ENCODE results near the gene TRAPPC12. TPM values are rescaled to one million over a fixed set of nuclear protein-coding genes. Genes with fewer than 3 reads are reported as not detected.

The TRAPPC12 gene
- polyA plus RNA-seq, 1 donor (not counting 4 experiments of a cell fraction or from before 2014, with no cell fraction given) = 44.2 TPM

- Histone ChIP-seq H3K36me3 (ENCODE audit: control insufficient read depth in 2 of 2, extremely low read depth in 1 of 2, insufficient read depth in 2 of 2, low read length in 2 of 2) (peaks cover 13 to 14% of the 10 kb centered on the region in 2 experiments), H3K4me2 (ENCODE audit: control insufficient read depth, extremely low read depth, insufficient read depth, low read depth, low read length) (no peak overlapping the region), H3K4me3 (ENCODE audit: control insufficient read depth in 2 of 3, extremely low read depth in 1 of 3, insufficient read depth in 2 of 3, low read depth in 1 of 3, low read length in 3 of 3) (no peak overlapping the region), H3K9ac (ENCODE audit: control insufficient read depth, extremely low read depth, insufficient read depth, low read length) (no peak overlapping the region), H3K9me3 (ENCODE audit: control insufficient read depth, low read depth, low read length) (no peaks in the 10 kb centered on the region), H3K9me1 (ENCODE audit: control insufficient read depth, extremely low read depth, insufficient read depth, low read length) (no peaks in the 10 kb centered on the region), H4K20me1 (ENCODE audit: control insufficient read depth, extremely low read depth, insufficient read depth, low read length) (no peaks in the 10 kb centered on the region), H2AFZ (ENCODE audit: control insufficient read depth, low read length) (no peak overlapping the region), H3K27ac (ENCODE audit: control insufficient read depth, insufficient read depth, low read length) (no peak overlapping the region), H3K4me1 (ENCODE audit: control insufficient read depth, extremely low read depth, insufficient read depth, low read length) (no peaks in the 10 kb centered on the region), H3K27me3 (ENCODE audit: control insufficient read depth, extremely low read depth, insufficient read depth, low read length) (no peaks in the 10 kb centered on the region), H3K79me2 (ENCODE audit: control insufficient read depth, insufficient read depth, low read length) (no peaks in the 10 kb centered on the region)
- dilution Hi-C loops (cut with MboI; ENCODE audit: extremely low pct_ligation_motif_present, low sequenced_read_pairs) = no loop called here
- no peak for FAIRE-seq
- no peak for DNase-seq (ENCODE audit: low read depth, low spot score)
- no peak for TF ChIP-seq CTCF (optimal IDR thresholded peaks at IDR 0.05 in 1 of 3, IDR thresholded peaks at IDR 0.05 in 1 of 3, conservative IDR thresholded peaks at IDR 0.05 in 1 of 3; ENCODE audit: extremely low read depth in 1 of 3, insufficient read depth in 2 of 3, low read length in 3 of 3)
- TF ChIP-seq EZH2 (IDR thresholded peaks at IDR 0.05; ENCODE audit: low read length) = no peak
Observed at GRCh38 chr2:3454802-3455201, 75.3 kb downstream of the TRAPPC12 start.

- dilution Hi-C loops (cut with MboI; ENCODE audit: extremely low pct_ligation_motif_present, low sequenced_read_pairs) = no loop called here
- Histone ChIP-seq H3K27me3 (ENCODE audit: control insufficient read depth, extremely low read depth, insufficient read depth, low read length) (no peaks in the 10 kb centered on the region), H3K79me2 (ENCODE audit: control insufficient read depth, insufficient read depth, low read length) (no peaks in the 10 kb centered on the region), H3K4me1 (ENCODE audit: control insufficient read depth, extremely low read depth, insufficient read depth, low read length) (no peaks in the 10 kb centered on the region), H3K27ac (ENCODE audit: control insufficient read depth, insufficient read depth, low read length) (no peak overlapping the region), H3K9me3 (ENCODE audit: control insufficient read depth, low read depth, low read length) (no peaks in the 10 kb centered on the region), H3K36me3 (ENCODE audit: control insufficient read depth in 2 of 2, extremely low read depth in 1 of 2, insufficient read depth in 2 of 2, low read length in 2 of 2) (peaks cover 9 to 14% of the 10 kb centered on the region in 2 experiments), H3K4me2 (ENCODE audit: control insufficient read depth, extremely low read depth, insufficient read depth, low read depth, low read length) (no peak overlapping the region), H3K9ac (ENCODE audit: control insufficient read depth, extremely low read depth, insufficient read depth, low read length) (no peak overlapping the region), H4K20me1 (ENCODE audit: control insufficient read depth, extremely low read depth, insufficient read depth, low read length) (no peaks in the 10 kb centered on the region), H3K4me3 (ENCODE audit: control insufficient read depth in 2 of 3, extremely low read depth in 1 of 3, insufficient read depth in 2 of 3, low read depth in 1 of 3, low read length in 3 of 3) (no peak overlapping the region), H3K9me1 (ENCODE audit: control insufficient read depth, extremely low read depth, insufficient read depth, low read length) (no peaks in the 10 kb centered on the region), H2AFZ (ENCODE audit: control insufficient read depth, low read length) (no peak overlapping the region)
- DNase-seq (ENCODE audit: low read depth, low spot score) (no peak), FAIRE-seq (no peak)
- TF ChIP-seq EZH2 (IDR thresholded peaks at IDR 0.05; ENCODE audit: low read length) (no peak), CTCF (optimal IDR thresholded peaks at IDR 0.05 in 1 of 3, IDR thresholded peaks at IDR 0.05 in 1 of 3, conservative IDR thresholded peaks at IDR 0.05 in 1 of 3; ENCODE audit: extremely low read depth in 1 of 3, insufficient read depth in 2 of 3, low read length in 3 of 3) (no peak)
Observed at GRCh38 chr2:3456125-3456524, 76.6 kb downstream of the TRAPPC12 start.
